Measurements from ENCODE around the gene SCUBE1.

Gene SCUBE1

GRCh38 chr22:43169310-43170130, 173.7 kb downstream of the SCUBE1 start:
- no peak for DNase-seq

- no peak for DNase-seq
These were observed 174.5 kb downstream of the SCUBE1 start for GRCh38 chr22:43168471-43169309.

GRCh38 chr22:43167001-43167589, 176.1 kb downstream of the SCUBE1 start:
- DNase-seq = no peak

- DNase-seq = no peak
These were observed 176.8 kb downstream of the SCUBE1 start for GRCh38 chr22:43166132-43166930.

- no peak for DNase-seq
These were observed 178.5 kb downstream of the SCUBE1 start for GRCh38 chr22:43164636-43165035.

DNA sequence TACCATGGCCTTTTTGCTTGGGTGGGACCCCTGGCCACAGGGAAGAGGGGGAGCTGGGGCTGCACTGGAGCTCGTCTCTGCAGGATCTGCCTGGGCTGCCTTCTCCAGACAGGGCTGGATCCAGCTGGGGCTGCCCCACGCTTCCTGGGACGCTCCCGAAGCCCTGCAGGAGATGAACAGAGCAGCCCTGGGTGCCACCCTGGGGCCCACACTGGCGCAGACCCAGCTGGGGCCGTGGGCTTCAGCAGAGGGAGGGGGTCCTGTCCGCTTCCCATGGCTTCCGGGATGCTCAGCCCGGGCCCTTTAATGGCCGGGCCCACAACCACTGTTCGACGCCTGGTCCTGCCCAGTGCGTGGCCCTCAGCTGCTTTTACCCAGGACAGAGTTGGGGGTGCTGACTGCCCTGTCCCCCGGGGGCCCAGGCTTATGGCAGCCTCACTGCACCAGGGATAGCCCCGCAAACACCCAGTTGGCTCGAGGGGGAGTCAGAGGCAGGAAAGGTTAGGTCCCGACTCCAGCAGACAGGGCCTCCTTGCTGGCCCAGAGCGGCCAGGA, 179.9 kb downstream of the SCUBE1 start:
- no peak for DNase-seq

GRCh38 chr22:43162412-43163150, 180.6 kb downstream of the SCUBE1 start:
- no peak for DNase-seq

DNA sequence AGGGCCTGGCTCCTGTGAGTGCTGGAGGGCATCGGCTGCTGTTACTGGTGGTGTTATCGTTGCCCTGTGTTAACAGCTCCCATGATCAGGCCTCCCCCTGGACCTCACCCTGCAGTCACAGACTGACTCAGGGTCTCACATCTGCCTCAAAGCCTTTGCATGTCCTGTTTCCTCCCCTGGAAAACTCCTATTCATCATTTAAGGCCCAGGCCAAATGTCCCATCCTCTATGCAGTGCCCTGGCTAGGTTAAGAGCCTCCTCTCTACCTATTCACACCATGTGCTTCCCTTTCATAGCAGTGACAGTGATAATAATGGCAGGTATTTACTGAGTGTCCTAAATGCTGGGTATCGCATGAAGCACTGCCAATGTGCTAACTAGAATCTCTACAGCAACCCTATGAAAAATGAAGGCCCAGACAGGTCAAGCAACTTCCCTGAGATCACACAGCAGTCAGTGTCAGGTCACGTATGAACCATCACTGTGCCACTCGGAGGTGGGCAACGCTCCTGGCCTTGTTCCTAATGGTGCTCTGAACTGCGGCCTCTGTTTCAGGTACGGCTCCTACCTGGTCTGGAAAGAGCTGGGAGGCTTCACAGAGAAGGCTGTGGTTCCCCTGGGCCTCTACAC, 182.6 kb downstream of the SCUBE1 start:
- DNase-seq = no peak

GRCh38 chr22:43159484-43160178, 183.5 kb downstream of the SCUBE1 start:
- DNase-seq = no peak

DNA sequence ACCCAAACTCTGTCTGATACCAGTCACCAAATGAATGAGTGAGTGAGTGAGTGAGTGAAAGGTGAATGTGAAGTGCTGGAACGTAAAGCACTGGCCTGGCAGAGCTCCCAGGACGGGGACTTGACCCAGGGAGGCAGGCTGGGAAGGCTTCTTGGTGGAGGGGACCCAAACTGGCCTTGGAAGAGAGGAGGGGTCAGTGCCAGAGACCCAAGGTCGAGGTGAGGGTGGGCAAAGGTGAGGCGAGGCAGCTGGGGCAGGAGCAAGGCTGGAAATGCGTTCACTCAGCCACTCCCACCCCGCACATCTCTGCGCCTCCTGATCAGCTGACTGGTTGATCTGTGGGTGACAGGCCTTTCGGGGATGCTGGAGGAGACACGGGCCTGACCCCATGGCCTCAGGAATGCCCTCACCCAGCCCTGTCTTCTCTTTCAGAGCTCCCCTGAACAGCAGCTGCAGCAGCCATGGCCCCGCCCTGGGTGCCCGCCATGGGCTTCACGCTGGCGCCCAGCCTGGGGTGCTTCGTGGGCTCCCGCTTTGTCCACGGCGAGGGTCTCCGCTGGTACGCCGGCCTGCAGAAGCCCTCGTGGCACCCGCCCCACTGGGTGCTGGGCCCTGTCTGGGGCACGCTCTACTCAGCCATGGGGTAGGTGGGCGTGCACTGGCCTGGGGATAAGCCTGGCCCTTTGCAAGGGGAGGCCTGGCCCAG, 184.2 kb downstream of the SCUBE1 start:
- no peak for DNase-seq

DNA sequence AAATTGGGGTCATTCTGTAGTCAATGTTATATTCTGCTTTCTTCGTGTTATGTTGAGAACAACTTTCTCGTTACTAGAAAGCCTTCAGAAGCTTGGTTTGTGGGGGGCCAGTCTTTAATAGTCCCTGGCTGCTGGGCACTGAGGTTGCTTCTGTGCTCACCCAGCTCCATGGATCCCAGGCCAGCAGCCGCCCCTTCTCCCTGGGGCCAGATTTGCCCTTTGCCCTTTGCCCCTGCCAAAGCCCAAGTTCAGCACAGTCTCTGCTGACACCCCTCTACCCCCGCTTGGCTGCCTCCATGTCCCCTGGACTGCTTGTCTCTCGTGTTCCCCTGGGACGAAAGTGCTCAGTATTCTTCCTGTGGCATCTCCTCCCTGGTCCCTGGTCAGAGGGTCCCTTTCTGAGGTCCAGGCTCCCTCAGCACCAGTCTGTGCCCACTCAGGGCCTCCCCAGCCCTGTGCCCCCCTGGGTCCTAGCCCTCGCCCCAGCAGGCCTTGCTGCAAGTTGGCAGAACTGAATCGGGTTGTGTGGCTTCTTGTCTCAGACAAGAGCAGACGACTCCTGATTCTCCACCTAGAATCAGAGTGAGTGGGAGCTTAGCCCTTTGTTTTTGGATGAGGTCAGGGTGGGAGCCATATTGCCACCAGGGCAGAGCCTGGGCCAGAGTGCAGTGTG, 185.2 kb downstream of the SCUBE1 start:
- no peak for DNase-seq

DNA sequence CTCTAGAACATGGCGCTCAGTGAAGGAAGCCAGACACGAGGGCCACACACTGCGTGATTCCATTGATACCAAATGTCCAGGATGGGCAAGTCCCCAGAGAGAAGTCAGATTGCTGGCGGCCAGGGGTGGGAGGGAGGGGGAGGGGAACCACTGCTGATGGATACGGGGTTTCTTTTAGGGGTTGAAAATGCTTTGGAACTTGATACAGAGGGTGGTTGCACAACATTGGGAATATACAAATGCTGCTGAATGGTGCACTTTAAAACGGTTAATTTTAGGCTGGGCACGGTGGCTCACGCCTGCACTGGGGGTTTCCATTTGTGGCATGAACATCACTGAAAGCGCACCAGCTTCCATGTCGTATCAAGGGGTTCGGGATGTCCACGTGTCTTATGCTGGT, 186.8 kb downstream of the SCUBE1 start:
- no peak for DNase-seq

DNA sequence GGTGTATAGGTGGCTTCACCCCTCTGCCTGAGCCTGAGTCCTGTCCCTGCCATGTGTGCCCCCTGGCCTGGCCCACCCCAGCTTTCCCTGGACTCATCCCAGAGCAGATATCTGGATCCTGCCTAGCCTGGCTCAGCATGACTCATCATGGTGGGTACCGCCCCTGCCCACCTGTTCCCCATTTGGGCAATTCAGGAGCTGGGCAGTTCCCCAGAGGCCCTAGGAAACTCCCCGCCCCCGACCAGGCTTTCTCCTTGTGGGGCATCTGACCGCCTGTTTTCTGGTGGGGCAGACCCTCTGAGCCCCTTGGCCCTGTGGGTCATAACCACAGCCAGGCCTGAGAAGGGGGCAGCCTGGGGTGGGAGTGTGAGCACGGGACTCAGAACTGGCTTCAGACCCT, 187.4 kb downstream of the SCUBE1 start:
- no peak for DNase-seq

DNA sequence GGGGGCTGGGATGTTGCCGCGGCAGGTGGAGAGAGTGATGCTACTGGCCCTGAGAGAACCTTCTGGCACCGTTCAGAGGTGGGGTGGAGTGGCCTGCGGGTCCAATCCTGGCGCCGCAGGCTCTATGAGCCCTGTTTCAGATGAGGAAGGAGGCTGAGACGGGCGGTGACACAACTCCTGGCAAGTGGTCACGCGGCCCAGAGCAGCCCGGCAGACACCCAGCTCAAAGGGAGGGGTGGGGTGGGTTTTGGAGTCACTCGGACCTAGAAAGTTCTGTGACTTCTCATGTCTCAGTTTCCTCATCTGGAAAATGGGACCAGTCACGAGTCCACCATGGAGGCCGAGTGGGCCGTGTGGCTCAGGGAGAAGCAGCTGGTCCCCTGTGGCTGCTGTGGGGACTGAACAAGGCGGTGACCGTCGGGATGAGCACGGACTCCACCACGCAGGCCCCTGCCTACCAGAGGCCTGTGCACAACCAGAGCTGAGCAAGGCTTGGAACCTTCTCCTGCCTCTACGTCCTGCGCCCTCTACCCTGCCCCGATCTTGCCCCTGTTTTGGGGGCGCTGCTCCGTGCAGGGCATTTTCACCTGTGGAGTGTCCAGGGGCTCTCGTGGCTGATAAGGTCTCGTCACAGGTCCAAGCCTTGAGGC, 188.2 kb downstream of the SCUBE1 start:
- no peak for DNase-seq

- no peak for DNase-seq
These were observed 189.3 kb downstream of the SCUBE1 start for GRCh38 chr22:43153899-43154298.

DNA sequence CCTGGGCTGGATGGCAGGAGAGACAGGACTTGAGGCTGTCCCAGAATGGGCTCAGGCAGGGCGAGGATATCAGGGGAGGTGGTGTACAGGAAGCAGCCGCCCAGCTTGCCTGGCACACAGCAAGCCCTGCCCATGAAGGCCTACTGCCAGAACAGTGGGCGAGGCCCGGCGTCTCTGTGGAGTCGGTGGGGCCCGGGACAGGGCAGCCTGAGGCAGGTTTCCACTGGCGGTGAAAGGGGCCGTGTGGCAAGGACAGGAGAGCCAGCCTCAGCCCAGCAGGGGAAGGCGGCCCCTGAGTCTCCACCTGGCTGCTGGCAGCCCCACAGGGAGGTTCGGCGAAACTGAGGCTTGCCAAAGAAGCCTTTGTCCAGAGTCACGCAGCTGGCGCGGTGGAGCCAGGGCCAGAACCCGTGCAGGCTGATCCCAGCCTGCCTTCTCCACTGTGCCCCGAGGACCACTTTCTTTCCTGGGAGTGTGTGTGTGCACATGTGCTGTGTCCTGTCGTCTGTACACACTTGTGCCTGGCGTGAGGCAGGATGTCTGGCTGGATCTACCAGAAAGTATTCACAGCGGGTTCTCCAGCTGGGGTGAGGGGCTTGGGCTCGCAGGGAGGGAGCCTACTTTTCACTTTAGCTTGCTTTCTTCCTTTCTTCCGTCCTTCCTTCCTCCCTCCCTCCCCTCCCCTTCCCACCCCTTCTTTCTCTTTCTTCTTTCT, 190.7 kb downstream of the SCUBE1 start:
- peak; percentile 44 to 56 for DNase-seq

- DNase-seq = no peak
These were observed 191.2 kb downstream of the SCUBE1 start for GRCh38 chr22:43152003-43152356.

Data from stimulated activated CD4-positive, alpha-beta T cell treated with anti-CD3 and anti-CD28 coated beads, Interleukin-2, amount 100 ng/mL, for 48 hours (primary cell).